ENCODE data around the gene BMP8B.

Gene BMP8B

GRCh38 chr1:39755965-39756659 lies 32.6 kb downstream of the BMP8B start:
- no peak for DNase-seq

GRCh38 chr1:39754906-39755504 lies 33.7 kb downstream of the BMP8B start:
- no peak for DNase-seq

- no peak for DNase-seq
These were observed 34.6 kb downstream of the BMP8B start for GRCh38 chr1:39754026-39754570.

GRCh38 chr1:39753132-39754025 lies 35.3 kb downstream of the BMP8B start:
- no peak for DNase-seq

- no peak for DNase-seq
These were observed 36.0 kb downstream of the BMP8B start for GRCh38 chr1:39752703-39753102.

- no peak for DNase-seq
These were observed 37.1 kb downstream of the BMP8B start for GRCh38 chr1:39751595-39751994.

- DNase-seq = no peak
These were observed 43.5 kb downstream of the BMP8B start for GRCh38 chr1:39745016-39745670.

- peak; percentile 95 for DNase-seq
These were observed 49.9 kb downstream of the BMP8B start, which contains the start of gene PPIE for GRCh38 chr1:39738622-39739366. Gene PPIE, plus strand, starts transcription at chr1:39738882. Its CDS starts 19 bp downstream, at chr1:39738901.

GRCh38 chr1:39737546-39738169 lies 51.0 kb downstream of the BMP8B start:
- no peak for DNase-seq

- DNase-seq = no peak
These were observed 52.9 kb downstream of the BMP8B start for GRCh38 chr1:39735731-39736130.

- no peak for DNase-seq
These were observed 55.5 kb downstream of the BMP8B start for GRCh38 chr1:39733161-39733560.

- DNase-seq = no peak
These were observed 55.9 kb downstream of the BMP8B start for GRCh38 chr1:39732730-39733129.

- no peak for DNase-seq
These were observed 58.8 kb downstream of the BMP8B start for GRCh38 chr1:39729842-39730241.

- DNase-seq = no peak
These were observed 59.6 kb downstream of the BMP8B start for GRCh38 chr1:39729030-39729429.

- no peak for DNase-seq
These were observed 60.7 kb downstream of the BMP8B start for GRCh38 chr1:39727932-39728317.

GRCh38 chr1:39727221-39727931 lies 61.3 kb downstream of the BMP8B start:
- DNase-seq = no peak

- no peak for DNase-seq
These were observed 62.1 kb downstream of the BMP8B start for GRCh38 chr1:39726600-39726999.

- DNase-seq = no peak
These were observed 66.2 kb downstream of the BMP8B start for GRCh38 chr1:39722495-39722894.

- DNase-seq = no peak
These were observed 67.0 kb downstream of the BMP8B start for GRCh38 chr1:39721664-39722063.

- DNase-seq = no peak
These were observed 68.3 kb downstream of the BMP8B start for GRCh38 chr1:39720094-39720999.

Measured in activated naive CD4-positive, alpha-beta T cell treated with Interleukin-2 at 50 U/mL for 16 hours (primary cell).